HG03432 (cell line): ENCODE measurements around the gene GNB3.

Experiments
- ATAC-seq: cut with Tn5 transposase; IDR thresholded peaks from one replicate; pipeline ENCODE4 v1.9.1; 2021; ENCODE audit warnings: mild to moderate bottlenecking, moderate library complexity; ENCODE audit not compliant: unreplicated experiment

GNB3 gene

GRCh38 chr12:6836851-6837250 lies 3.9 kb upstream of the GNB3 start:
- ATAC-seq = no peak

GRCh38 chr12:6837370-6838060 lies 3.2 kb upstream of the GNB3 start:
- no peak for ATAC-seq

- ATAC-seq = no peak
Observed at GRCh38 chr12:6838854-6839253, 1.9 kb upstream of the GNB3 start.

GRCh38 chr12:6839482-6840201 lies 1.1 kb upstream of the GNB3 start:
- peak; percentile 74 for ATAC-seq

- no peak for ATAC-seq
Observed at GRCh38 chr12:6840330-6840729, 395 bp upstream of the GNB3 start.

GRCh38 chr12:6842075-6842474 lies 1.4 kb downstream of the GNB3 start:
- no peak for ATAC-seq

- ATAC-seq = no peak
Observed at GRCh38 chr12:6843118-6843902, 2.6 kb downstream of the GNB3 start.

- ATAC-seq = no peak
Observed at GRCh38 chr12:6845395-6845794, 4.7 kb downstream of the GNB3 start.

- no peak for ATAC-seq
Observed at GRCh38 chr12:6846316-6846869, 5.7 kb downstream of the GNB3 start.

GRCh38 chr12:6847676-6848075 lies 7.0 kb downstream of the GNB3 start:
- ATAC-seq = no peak

- ATAC-seq = no peak
Observed at GRCh38 chr12:6849427-6849826, 8.7 kb downstream of the GNB3 start.

- ATAC-seq = no peak
Observed at GRCh38 chr12:6849976-6850560, 9.3 kb downstream of the GNB3 start.

- ATAC-seq = no peak
Observed at GRCh38 chr12:6850796-6851152, 10.0 kb downstream of the GNB3 start.

- peak; percentile 54 for ATAC-seq
Observed at GRCh38 chr12:6851153-6851920, 10.6 kb downstream of the GNB3 start, which contains the start of gene CDCA3. CDCA3 (minus strand) TSS chr12:6851286; CDS start chr12:6850952, 334 bp downstream.

- peak; percentile 79 for ATAC-seq
Observed at GRCh38 chr12:6851921-6852650, 11.4 kb downstream of the GNB3 start, which contains the start of gene USP5. USP5 (plus strand) TSS chr12:6852150; CDS start chr12:6852180, 30 bp downstream.

GRCh38 chr12:6852651-6853354 lies 12.1 kb downstream of the GNB3 start:
- ATAC-seq = no peak

GRCh38 chr12:6853626-6854025 lies 12.9 kb downstream of the GNB3 start:
- ATAC-seq = no peak

- ATAC-seq = no peak
Observed at GRCh38 chr12:6854036-6854435, 13.3 kb downstream of the GNB3 start.

- no peak for ATAC-seq
Observed at GRCh38 chr12:6855322-6855721, 14.6 kb downstream of the GNB3 start.
